IMR-90 (cell line): ENCODE data around the gene SLC16A8. TPM values are rescaled to one million over a fixed set of nuclear protein-coding genes. Genes with fewer than 3 reads are reported as not detected.
"Not testable (repeated sequence)": the region's sequence is repeated elsewhere in the genome, so short reads cannot be mapped to it uniquely, and the experiment has no call there.

Experiments used
- ATAC-seq: fragments of 200-7000 bp; cut with Tn5 transposase; 2 replicates; pipeline ENCODE4 v1.9.1; 2020; ENCODE audit warnings: low read depth, mild to moderate bottlenecking, moderate library complexity
- BruUV-seq: library from RNA; stranded (reverse); fragments of 400-500 nt; replicated peaks from 2 replicates; lab custom pipeline; 2021; lab: Mats Ljungman, UMichigan
- CTCF ChIA-PET: fragments of 300-600 bp; formaldehyde crosslinking; extraction: SDS; loops from one replicate; lab custom pipeline; 2021; ENCODE audit warnings: antibody characterized with exemption; lab: Yijun Ruan, JAX
- POLR2A ChIA-PET: fragments of 300-600 bp; sonication (Branson Sonifier 250); formaldehyde crosslinking; loops from one replicate; lab custom pipeline; 2022; ENCODE audit warnings: antibody characterized with exemption; ENCODE audit not compliant: unreplicated experiment; lab: Charles Lee
- DNase-seq: peaks from one replicate; pipeline ENCODE4 v3.0.0; 2013
- H2AFZ ChIP-seq: replicated peaks from 2 replicates; pipeline ENCODE3; 2013; ENCODE audit warnings: low read length, mild to moderate bottlenecking; ENCODE audit not compliant: poor library complexity
- H2AK5ac ChIP-seq: 2 replicates; pipeline ENCODE4 v1.6.1; 2013; ENCODE audit warnings: low read depth, low read length, inconsistent platforms
- H2AK9ac ChIP-seq: replicated peaks from 2 replicates; pipeline ENCODE3; 2013; ENCODE audit warnings: mild to moderate bottlenecking, low read depth, low read length, moderate library complexity; ENCODE audit not compliant: poor library complexity
- H2BK120ac ChIP-seq: 2 replicates; pipeline ENCODE4 v1.6.1; 2013; ENCODE audit warnings: low read depth, low read length, inconsistent platforms
- H2BK15ac ChIP-seq: 3 replicates; pipeline ENCODE4 v1.6.1; 2013; ENCODE audit warnings: low read depth, low read length, inconsistent platforms
- H2BK20ac ChIP-seq: 2 replicates; pipeline ENCODE4 v1.6.1; 2013; ENCODE audit warnings: low read depth, mild to moderate bottlenecking, inconsistent platforms, low read length, moderate library complexity
- H2BK5ac ChIP-seq: 2 replicates; pipeline ENCODE4 v1.6.1; 2013; ENCODE audit warnings: mild to moderate bottlenecking, low read depth, low read length, inconsistent platforms; ENCODE audit not compliant: poor library complexity, severe bottlenecking
- H3K14ac ChIP-seq: replicated peaks from 2 replicates; pipeline ENCODE4 v1.6.1; 2013; ENCODE audit warnings: low read depth, low read length, inconsistent platforms
- H3K18ac ChIP-seq: 2 replicates; pipeline ENCODE4 v1.6.1; 2013; ENCODE audit warnings: low read depth, low read length, control low read depth
- H3K23ac ChIP-seq: 2 replicates; pipeline ENCODE4 v1.6.1; 2013; ENCODE audit warnings: low read depth, low read length, inconsistent platforms
- H3K27ac ChIP-seq: 2 replicates; pipeline ENCODE4 v1.5.1; 2013; ENCODE audit warnings: mild to moderate bottlenecking, control low read depth, low read length; ENCODE audit not compliant: insufficient read depth
- H3K27me3 ChIP-seq: 2 replicates; pipeline ENCODE4 v1.6.1; 2013; ENCODE audit warnings: low read length; ENCODE audit not compliant: control insufficient read depth, insufficient read depth
- H3K36me3 ChIP-seq: 2 replicates; pipeline ENCODE4 v1.6.1; 2013; ENCODE audit warnings: low read length, mixed read lengths; ENCODE audit not compliant: control insufficient read depth, insufficient read depth
- H3K4ac ChIP-seq: 2 replicates; pipeline ENCODE4 v1.6.1; 2013; ENCODE audit warnings: low read depth, low read length, inconsistent platforms
- H3K4me1 ChIP-seq: 2 replicates; pipeline ENCODE4 v1.6.1; 2013; ENCODE audit warnings: low read length, mixed read lengths; ENCODE audit not compliant: control insufficient read depth, insufficient read depth
- H3K4me2 ChIP-seq: 2 replicates; pipeline ENCODE4 v1.6.1; 2013; ENCODE audit warnings: low read depth, mild to moderate bottlenecking, control low read depth, low read length, moderate library complexity
- H3K4me3 ChIP-seq: 2 replicates; pipeline ENCODE4 v1.5.1; 2013; ENCODE audit warnings: low read depth, mild to moderate bottlenecking, control low read depth, low read length, moderate library complexity; ENCODE audit not compliant: insufficient read depth
- H3K56ac ChIP-seq: 2 replicates; pipeline ENCODE4 v1.6.1; 2013; ENCODE audit warnings: low read length, inconsistent platforms; ENCODE audit not compliant: insufficient read depth; ENCODE audit errors: extremely low read depth
- H3K79me1 ChIP-seq, 2 experiments: 2 replicates each; pipeline ENCODE4 v1.6.1; 2013; ENCODE audit warnings: low read length in 2 of 2, inconsistent platforms in 1 of 2, low read depth in 1 of 2
- H3K9ac ChIP-seq: 2 replicates; pipeline ENCODE4 v1.6.1; 2013; ENCODE audit warnings: low read depth, low read length, control low read depth
- H3K9me1 ChIP-seq: 2 replicates; pipeline ENCODE4 v1.6.1; 2013; ENCODE audit warnings: low read length, inconsistent platforms; ENCODE audit not compliant: insufficient read depth
- H3K9me3 ChIP-seq: 2 replicates; pipeline ENCODE4 v1.6.1; 2013; ENCODE audit warnings: low read length; ENCODE audit not compliant: control insufficient read depth, insufficient read depth
- H4K20me1 ChIP-seq: 2 replicates; pipeline ENCODE4 v1.6.1; 2013; ENCODE audit warnings: low read length, inconsistent platforms; ENCODE audit not compliant: insufficient read depth
- H4K5ac ChIP-seq: 2 replicates; pipeline ENCODE4 v1.6.1; 2013; ENCODE audit warnings: mild to moderate bottlenecking, low read depth, low read length, control low read depth
- H4K8ac ChIP-seq, 2 experiments: 2 replicates each; pipeline ENCODE4 v1.6.1; 2013; ENCODE audit warnings: low read depth in 2 of 2, low read length in 2 of 2, control low read depth in 1 of 2, inconsistent platforms in 1 of 2
- H4K91ac ChIP-seq: 2 replicates; pipeline ENCODE4 v1.6.1; 2013; ENCODE audit warnings: low read depth, low read length, inconsistent platforms; ENCODE audit not compliant: insufficient read depth
- WGBS, 2 experiments: methylation state at CpG; one replicate each; pipeline versions ENCODE4 v1.1.5 to v1.1.7; 2013; ENCODE audit warnings: missing lambda C conversion rate in 2 of 2; ENCODE audit not compliant: insufficient read length in 1 of 2; ENCODE audit errors: extremely low coverage in 2 of 2; 5-methylcytosine and 5-hydroxymethylcytosine counted together
- dilution Hi-C: fragments of 300-500 bp; cut with HindIII; formaldehyde crosslinking; loops from one replicate; pipeline ENCODE4 v1.14.3; 2018; ENCODE audit warnings: low sequenced_read_pairs; ENCODE audit not compliant: unreplicated experiment
- in situ Hi-C: fragments of 300-500 bp; cut with MboI; formaldehyde crosslinking; loops from 3 replicates; pipeline ENCODE4 v1.14.3; 2019; ENCODE audit warnings: low sequenced_read_pairs, inconsistent platforms, mixed read lengths
- intact Hi-C: fragments of 100-400 bp; cut with micrococcal nuclease; formaldehyde crosslinking; loops from 2 replicates; pipeline ENCODE4 v1.10.0; 2022
- polyA plus RNA-seq, 3 experiments: library from polyadenylated mRNA; depleted of rRNA; stranded (reverse); fragments of >200 nt; gene quantifications; 2 replicates each; pipeline ENCODE4 v1.2.3, GENCODE V29; 2012; ENCODE audit warnings: low replicate concordance in 1 of 3
- total RNA-seq: library from RNA; depleted of rRNA; stranded (reverse); fragments of >200 nt; gene quantifications from 2 replicates; pipeline ENCODE4 v1.2.3, GENCODE V29; 2012

Gene SLC16A8
- total and polyA plus RNA-seq, 2 of the 4 experiments (the other 2 are of a cell fraction), result not detected

GRCh38 chr22:38079208-38079607 is 4.8 kb downstream of the SLC16A8 start:
- DNase-seq, intact Hi-C loops, H2BK120ac ChIP-seq, dilution Hi-C loops, H3K14ac ChIP-seq, H2AK9ac ChIP-seq, POLR2A ChIA-PET, H3K27ac ChIP-seq, H3K4me3 ChIP-seq, H4K20me1 ChIP-seq, H3K4me2 ChIP-seq, H2AK5ac ChIP-seq, H3K4ac ChIP-seq, H2AFZ ChIP-seq, in situ Hi-C loops, H3K79me1 ChIP-seq, H4K5ac ChIP-seq, H4K8ac ChIP-seq, H4K91ac ChIP-seq, H3K9ac ChIP-seq, H3K23ac ChIP-seq, H3K18ac ChIP-seq, BruUV-seq, H2BK20ac ChIP-seq, H3K56ac ChIP-seq, H3K9me3 ChIP-seq, CTCF ChIA-PET, ATAC-seq, H2BK15ac ChIP-seq, H3K4me1 ChIP-seq, H3K36me3 ChIP-seq, H3K9me1 ChIP-seq, H2BK5ac ChIP-seq: not testable (repeated sequence)
- peaks cover 34% of the 10 kb centered on the region for H3K27me3 ChIP-seq
- WGBS, 2 experiments, result 89% methylated on average over 1 of the region's 2 CpGs; no CpG with 5 or more reads in 1 of the 2 experiments
